ENCODE data around the gene POPDC3. TPM values are rescaled to one million over a fixed set of nuclear protein-coding genes. Genes with fewer than 3 reads are reported as not detected.
A peak's percentile ranks its signal among the peaks of the same experiment; 100 is the strongest.

The POPDC3 gene
- total RNA-seq, 1 experiment from 2014 or later, result 0.62 TPM

DNA sequence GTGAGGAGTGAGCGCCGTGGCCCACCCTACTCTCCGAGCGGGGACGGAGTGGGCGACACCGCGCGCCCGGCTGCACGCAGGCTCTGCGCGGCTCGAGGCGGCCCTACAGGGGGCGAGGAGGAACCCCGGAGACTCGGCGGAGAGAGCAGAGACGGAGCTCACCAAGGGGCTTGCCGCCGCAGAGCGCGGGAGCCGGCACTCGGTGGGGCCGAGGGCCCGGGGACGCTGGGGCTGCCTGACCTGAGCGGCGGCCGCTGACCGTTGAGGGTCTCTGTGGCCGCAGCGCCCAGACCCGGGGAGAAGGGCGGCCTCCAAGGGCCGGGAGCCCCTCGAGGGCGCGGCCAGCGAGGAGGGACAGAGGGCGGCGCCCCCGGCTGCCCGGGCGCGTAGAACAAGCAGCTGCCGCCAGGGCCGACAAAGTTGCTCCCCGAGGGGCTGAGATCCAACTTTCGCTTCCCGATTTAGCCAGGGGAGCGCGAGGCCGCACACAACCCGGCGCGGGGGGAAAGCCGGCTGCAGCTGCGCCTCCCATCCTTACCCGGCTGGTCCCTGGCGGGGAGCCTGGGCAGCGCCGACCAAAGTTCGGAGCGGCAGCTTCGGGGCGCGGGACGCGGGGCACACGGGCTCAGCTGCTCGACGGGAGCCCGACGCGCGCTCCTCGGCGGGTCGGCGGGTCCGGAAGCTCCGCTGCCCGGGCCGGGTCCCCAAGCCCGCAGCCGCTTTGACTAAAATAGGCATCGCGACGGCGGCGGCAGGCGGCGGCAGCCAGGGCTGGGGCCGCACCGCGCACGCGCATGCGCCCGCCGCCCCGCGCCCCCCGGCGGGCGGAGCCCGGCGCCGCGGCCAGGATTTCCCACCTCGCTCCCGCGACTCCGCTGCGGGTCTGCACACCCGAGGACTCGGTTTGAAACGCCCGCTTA is 43.1 kb downstream of the POPDC3 start:
- intact Hi-C loops (cut with micrococcal nuclease; ENCODE audit: unreplicated experiment), result no loop called here
- H3K27ac ChIP-seq (ENCODE audit: low read depth, low read length, poor library complexity, severe bottlenecking), result no peak overlapping the region
- ChIA-PET CTCF (interaction anchor here (0.9 kb wide), 1 partner anchor 227 kb away, joined by 3 read pairs; no protein-coding TSS in a partner anchor), POLR2A (ENCODE audit: low non-redundant PET) (no interaction called here)
- H3K4me1 ChIP-seq (ENCODE audit: insufficient read depth, low read length, poor library complexity, severe bottlenecking), result no peaks in the 10 kb centered on the region
- no peaks in the 10 kb centered on the region for H3K36me3 ChIP-seq (ENCODE audit: insufficient read depth, low read length, poor library complexity, severe bottlenecking)
- peak; percentile 51 for DNase-seq (ENCODE audit: low spot score)
- TF ChIP-seq EZH2 (IDR thresholded peaks at IDR 0.05; ENCODE audit: borderline replicate concordance, low read depth, low read length, poor library complexity, severe bottlenecking), result peak; percentile 63
- TF ChIP-seq, protein P1, sequence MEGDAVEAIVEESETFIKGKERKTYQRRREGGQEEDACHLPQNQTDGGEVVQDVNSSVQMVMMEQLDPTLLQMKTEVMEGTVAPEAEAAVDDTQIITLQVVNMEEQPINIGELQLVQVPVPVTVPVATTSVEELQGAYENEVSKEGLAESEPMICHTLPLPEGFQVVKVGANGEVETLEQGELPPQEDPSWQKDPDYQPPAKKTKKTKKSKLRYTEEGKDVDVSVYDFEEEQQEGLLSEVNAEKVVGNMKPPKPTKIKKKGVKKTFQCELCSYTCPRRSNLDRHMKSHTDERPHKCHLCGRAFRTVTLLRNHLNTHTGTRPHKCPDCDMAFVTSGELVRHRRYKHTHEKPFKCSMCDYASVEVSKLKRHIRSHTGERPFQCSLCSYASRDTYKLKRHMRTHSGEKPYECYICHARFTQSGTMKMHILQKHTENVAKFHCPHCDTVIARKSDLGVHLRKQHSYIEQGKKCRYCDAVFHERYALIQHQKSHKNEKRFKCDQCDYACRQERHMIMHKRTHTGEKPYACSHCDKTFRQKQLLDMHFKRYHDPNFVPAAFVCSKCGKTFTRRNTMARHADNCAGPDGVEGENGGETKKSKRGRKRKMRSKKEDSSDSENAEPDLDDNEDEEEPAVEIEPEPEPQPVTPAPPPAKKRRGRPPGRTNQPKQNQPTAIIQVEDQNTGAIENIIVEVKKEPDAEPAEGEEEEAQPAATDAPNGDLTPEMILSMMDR (conservative IDR thresholded peaks at IDR 0.05; ENCODE audit: low read depth, low read length), result no peak
- H3K9me3 ChIP-seq (ENCODE audit: low read depth, low read length, poor library complexity, severe bottlenecking), result no peaks in the 10 kb centered on the region
- peak overlapping the region; percentile 66 for H3K4me3 ChIP-seq (ENCODE audit: low read depth, low read length, poor library complexity, severe bottlenecking)
- H3K27me3 ChIP-seq (replicated peaks; ENCODE audit: insufficient read depth, low read depth, low read length, poor library complexity), result peaks cover 46% of the 10 kb centered on the region
- no TSS peak for BruUV-seq (replicated peaks)

GRCh38 chr6:105135907-105136430 is 43.8 kb downstream of the POPDC3 start:
- TF ChIP-seq EZH2 (IDR thresholded peaks at IDR 0.05; ENCODE audit: borderline replicate concordance, low read depth, low read length, poor library complexity, severe bottlenecking), result peak; percentile 17
- TF ChIP-seq, protein P1 (conservative IDR thresholded peaks at IDR 0.05; ENCODE audit: low read depth, low read length), result no peak
- intact Hi-C loops (cut with micrococcal nuclease; ENCODE audit: unreplicated experiment), result no loop called here
- BruUV-seq (replicated peaks), result no TSS peak
- Histone ChIP-seq H3K9me3 (ENCODE audit: low read depth, low read length, poor library complexity, severe bottlenecking) (no peaks in the 10 kb centered on the region), H3K4me1 (ENCODE audit: insufficient read depth, low read length, poor library complexity, severe bottlenecking) (no peaks in the 10 kb centered on the region), H3K27me3 (replicated peaks; ENCODE audit: insufficient read depth, low read depth, low read length, poor library complexity) (peaks cover 46% of the 10 kb centered on the region), H3K27ac (ENCODE audit: low read depth, low read length, poor library complexity, severe bottlenecking) (no peak overlapping the region), H3K36me3 (ENCODE audit: insufficient read depth, low read length, poor library complexity, severe bottlenecking) (no peaks in the 10 kb centered on the region), H3K4me3 (ENCODE audit: low read depth, low read length, poor library complexity, severe bottlenecking) (peak overlapping the region; percentile 66)
- CTCF ChIA-PET, result interaction anchor here (0.9 kb wide), 1 partner anchor 228 kb away, joined by 3 read pairs; no protein-coding TSS in a partner anchor
- POLR2A ChIA-PET (ENCODE audit: low non-redundant PET), result no interaction called here
- peak; percentile 7 for DNase-seq (ENCODE audit: low spot score)

- Histone ChIP-seq H3K4me1 (ENCODE audit: insufficient read depth, low read length, poor library complexity, severe bottlenecking) (no peaks in the 10 kb centered on the region), H3K27me3 (replicated peaks; ENCODE audit: insufficient read depth, low read depth, low read length, poor library complexity) (peaks cover 38% of the 10 kb centered on the region), H3K27ac (ENCODE audit: low read depth, low read length, poor library complexity, severe bottlenecking) (no peak overlapping the region), H3K36me3 (ENCODE audit: insufficient read depth, low read length, poor library complexity, severe bottlenecking) (no peaks in the 10 kb centered on the region), H3K4me3 (ENCODE audit: low read depth, low read length, poor library complexity, severe bottlenecking) (no peak overlapping the region), H3K9me3 (ENCODE audit: low read depth, low read length, poor library complexity, severe bottlenecking) (no peaks in the 10 kb centered on the region)
- BruUV-seq (replicated peaks), result no TSS peak
- TF ChIP-seq, protein P1 (conservative IDR thresholded peaks at IDR 0.05; ENCODE audit: low read depth, low read length), result 0 out of 2 replicates have a peak, but pooled peaks have one; percentile 18
- no peak for TF ChIP-seq EZH2 (IDR thresholded peaks at IDR 0.05; ENCODE audit: borderline replicate concordance, low read depth, low read length, poor library complexity, severe bottlenecking)
- POLR2A ChIA-PET (ENCODE audit: low non-redundant PET), result no interaction called here
- CTCF ChIA-PET, result no interaction called here
- intact Hi-C loops (cut with micrococcal nuclease; ENCODE audit: unreplicated experiment), result no loop called here
- DNase-seq (ENCODE audit: low spot score), result peak; percentile 11
Measured at GRCh38 chr6:105135056-105135455, 44.8 kb downstream of the POPDC3 start.
